Hypothalamus (tissue), 51 donors: ENCODE results near the gene PITX3.

Experiments used
- DNase-seq, 51 donors: peaks; one replicate each; lab custom pipeline; 2025; lab: John Stamatoyannopoulos, UW

Gene PITX3

DNA sequence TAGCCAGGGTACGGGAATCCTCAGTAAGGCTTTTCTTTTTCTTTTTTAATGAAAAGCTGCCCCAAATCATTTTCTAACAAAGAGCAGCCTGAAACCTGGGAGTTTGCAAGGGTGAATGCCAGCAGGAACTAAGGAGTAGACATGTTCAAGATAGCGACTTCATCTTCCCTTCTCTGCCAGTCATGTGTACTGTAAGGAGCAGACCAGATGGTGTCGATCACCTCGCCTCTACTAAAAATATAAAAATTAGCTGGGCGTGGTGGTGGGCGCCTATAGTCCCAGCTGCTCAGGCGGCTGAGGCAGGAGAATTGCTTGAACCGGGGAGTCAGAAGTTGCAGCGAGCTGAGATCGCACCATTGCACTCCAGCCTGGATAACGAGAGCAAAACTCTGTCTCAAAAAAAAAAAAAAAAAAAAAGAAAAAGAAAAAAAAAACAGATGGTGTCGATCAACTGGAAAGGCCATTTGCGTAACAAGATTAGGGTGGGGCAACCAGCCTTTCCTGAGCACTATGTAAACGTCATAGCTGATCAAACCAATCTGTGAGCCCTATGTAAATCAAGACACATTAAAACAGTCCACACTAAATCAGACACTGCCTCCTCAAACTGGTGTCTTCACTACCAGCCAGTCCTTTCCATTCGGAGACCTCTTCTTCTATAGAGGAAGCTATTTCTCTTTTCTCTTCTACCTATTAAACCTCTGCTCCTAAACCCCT is 55.3 kb downstream of the PITX3 start:
- DNase-seq, result no peak

DNA sequence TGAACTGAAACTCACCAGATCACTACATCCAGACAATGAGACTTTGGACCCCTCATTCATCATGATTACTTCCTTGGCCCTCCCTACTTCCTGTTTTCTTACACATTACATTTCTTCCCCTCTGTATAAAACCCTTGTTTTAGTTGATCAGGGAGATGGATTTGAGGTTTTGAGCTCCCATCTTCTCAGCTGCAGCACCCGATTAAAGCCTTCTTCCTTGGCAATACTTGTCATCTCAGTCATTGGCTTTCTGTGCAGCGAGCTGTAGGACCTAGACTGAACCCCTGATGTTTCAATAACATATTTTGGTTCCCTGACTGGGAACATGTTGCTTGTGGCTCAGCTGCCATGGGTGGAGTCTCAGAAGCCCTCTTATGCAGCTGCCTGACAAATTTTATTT is 56.0 kb downstream of the PITX3 start:
- DNase-seq, result no peak

DNA sequence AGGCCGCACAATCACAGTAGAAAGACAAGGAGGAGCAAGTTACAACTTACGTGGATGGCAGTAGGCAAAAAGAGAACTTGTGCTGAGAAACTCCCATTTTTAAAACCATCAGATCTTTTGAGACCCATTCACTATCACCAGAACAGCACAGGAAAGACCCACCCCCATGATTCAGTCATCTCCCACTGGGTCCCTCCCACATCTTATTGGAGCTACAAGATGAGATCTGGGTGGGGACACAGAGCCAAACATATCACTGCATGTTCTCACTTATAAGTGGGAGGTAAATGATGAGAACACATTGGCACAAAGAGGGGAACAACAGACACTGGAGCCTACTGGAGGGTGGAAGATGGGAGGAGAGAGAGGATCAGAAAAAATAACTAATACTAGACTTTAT is 56.7 kb downstream of the PITX3 start:
- peak in 1 of 51 donors; percentile 31 for DNase-seq
